NCI-H82 treated with DMSO at 0.1 percent for 48 hours (cell line): Measurements from ENCODE around the gene ERN1.
"Not testable (repeated sequence)": the region's sequence is repeated elsewhere in the genome, so short reads cannot be mapped to it uniquely, and the experiment has no call there.

Experiments used
- DNase-seq: peaks from one replicate; lab custom pipeline; 2025; ENCODE audit not compliant: unreplicated experiment; lab: John Stamatoyannopoulos, UW

Gene ERN1

GRCh38 chr17:64007089-64007837 is 122.7 kb downstream of the ERN1 start:
- DNase-seq: not testable (repeated sequence)

GRCh38 chr17:64006361-64007088 is 123.4 kb downstream of the ERN1 start:
- no peak for DNase-seq

GRCh38 chr17:64005734-64006167 is 124.2 kb downstream of the ERN1 start:
- DNase-seq: no peak

DNA sequence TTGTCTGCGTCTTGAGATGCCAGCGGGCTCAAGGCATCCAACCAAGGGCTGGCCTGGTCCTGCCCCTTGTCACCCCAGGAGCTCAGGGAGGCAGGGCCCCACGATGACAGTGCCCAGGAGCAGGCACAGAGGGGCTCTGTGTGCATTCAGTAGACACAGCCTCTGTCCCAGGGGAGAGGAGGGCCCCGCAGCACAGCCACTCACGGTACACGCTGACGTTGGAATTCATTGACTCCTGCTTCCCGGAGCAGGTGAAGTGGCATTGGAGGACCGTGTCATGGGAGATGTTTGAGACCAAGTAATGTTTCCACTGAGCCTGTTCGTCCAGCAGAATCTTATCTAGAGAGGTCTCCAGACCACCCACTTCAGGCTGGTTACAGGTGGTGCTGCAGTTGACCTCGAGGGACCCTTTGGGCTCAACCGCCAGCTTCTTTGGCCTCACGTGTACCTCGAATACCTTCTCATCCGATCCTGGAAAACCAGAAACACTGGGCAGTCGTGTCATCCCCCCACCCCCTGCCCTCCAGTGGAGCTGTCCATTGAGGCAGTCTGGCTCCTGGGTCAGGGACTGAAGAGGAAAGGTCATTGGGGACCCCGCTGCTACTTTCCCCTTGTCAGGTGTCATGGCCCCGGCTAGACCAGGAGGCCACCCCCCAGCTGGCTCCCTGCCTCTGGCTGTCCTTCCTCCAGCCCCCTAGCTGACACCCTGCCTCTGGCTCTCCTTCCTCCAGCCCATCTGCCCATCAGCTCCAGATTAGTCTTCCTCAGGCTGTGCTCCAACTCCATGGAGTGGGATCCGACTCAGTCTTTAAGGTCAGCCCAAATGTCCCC is 124.8 kb downstream of the ERN1 start:
- DNase-seq: no peak

DNA sequence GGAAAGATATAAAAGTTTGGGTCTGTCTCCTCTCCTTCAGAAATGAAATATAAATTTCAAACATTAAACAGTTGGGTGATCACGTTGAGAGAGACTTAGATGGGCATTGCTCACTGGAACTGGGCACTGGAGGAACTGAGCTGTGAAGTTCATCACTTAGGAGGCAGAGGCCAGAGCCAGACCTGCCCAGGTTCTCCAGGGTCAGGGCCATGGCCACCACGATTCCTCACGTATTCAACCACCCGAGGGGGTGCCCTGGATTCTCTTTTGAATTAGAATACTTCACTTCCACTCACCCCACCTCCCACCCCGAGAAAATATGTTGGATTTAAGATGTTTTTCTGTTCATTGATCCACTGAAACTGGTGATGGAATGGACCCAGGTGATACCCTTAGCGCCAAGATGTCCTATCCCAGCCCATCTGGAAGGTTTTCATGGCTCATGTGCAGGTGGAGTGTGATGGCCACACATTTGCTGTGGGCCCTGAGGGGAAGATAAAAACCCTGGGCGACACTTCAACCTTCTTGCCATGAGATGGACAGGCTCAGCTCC is 125.7 kb downstream of the ERN1 start:
- no peak for DNase-seq

DNA sequence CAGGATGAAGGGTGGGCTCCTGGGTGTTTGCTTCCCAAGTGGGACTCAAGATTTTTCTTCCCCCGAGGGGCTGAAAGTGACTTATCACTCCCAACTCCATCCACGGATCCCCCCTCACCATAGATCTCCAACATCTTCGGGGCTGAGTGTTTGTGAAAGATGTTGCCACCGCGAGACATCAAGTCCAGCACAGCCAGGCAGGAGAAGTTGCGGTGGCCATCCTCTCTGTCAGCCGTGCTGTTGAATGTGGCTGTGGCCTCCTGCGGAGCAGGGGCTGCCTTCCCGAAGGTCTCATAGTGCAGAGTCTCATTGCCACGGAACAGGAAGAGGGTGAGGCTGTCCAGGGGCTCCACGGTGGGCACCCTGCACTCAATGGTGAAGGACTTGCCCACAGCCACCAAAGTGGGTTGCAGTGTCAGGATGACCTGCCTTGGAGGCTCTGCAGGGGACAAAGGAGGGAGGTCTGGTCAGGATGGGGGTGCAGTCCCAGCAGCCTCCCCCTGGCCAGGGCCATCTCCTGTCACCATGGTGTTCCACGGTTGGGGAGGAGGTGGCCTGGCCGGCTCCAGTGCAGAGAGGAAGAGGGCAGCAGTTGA is 126.3 kb downstream of the ERN1 start:
- DNase-seq: no peak

- no peak for DNase-seq
Measured at GRCh38 chr17:64002658-64003525, 127.1 kb downstream of the ERN1 start.

DNA sequence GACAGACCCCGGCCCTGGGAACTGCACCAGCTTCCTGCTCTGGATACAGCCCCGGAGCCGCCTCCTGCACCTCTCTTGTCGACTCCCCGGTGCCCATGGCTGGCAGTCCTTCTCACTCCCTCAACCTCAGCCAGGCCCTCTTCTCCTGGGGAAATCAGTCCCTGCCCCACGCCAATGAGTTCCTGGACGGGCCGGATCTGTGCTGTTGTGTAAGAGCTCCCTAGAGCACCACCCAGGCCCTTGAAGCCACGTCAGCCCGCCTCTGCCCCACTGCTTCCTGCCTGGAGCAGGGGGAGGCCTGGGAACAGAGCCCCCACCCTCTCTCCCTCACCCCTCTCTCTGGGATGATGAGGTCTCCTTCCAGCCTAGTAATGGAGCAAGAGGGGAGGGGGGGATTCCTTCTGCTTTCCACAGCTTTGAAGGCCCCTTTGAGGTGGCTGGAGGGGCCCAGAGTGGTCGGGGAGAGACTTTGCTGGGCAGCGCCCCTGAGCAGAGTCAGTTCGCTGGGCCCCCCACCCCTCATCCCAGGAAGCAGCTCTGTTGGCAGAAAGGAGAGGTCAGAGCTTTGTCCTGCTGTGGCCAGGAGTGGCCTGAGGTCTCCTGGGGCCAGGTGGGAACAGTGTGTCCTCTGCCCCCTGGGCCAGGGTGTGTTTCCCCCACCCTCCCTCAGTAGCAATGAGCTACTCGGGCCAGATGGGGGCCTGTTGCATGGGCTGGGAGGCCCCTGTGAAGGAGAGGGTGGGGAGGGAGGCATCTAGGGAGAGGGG is 128.0 kb downstream of the ERN1 start:
- no peak for DNase-seq

DNA sequence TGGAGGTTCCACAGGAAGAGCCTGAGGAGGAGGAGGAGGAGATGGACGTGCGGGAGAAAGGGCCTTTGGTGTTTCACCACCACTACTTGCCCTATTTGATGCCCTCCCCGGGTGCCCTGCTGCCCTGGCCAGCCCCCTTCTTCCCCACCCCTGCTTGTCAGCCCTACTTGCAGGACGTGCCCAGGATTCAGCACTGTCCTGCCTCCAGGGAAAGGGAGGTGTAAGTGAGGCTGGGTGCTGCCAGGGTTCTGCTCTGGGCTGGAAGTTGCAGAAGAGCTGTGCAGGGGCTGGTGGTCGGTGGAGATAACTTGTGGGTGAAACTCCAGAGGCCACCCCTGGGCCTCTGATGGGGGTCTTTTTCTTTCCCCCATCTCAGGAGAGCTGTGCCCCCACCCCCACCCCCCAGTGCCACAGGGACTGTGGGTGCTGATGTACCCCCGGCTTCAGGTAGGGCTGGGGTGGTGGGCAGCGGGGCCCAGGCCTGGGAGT is 128.8 kb downstream of the ERN1 start:
- no peak for DNase-seq

DNA sequence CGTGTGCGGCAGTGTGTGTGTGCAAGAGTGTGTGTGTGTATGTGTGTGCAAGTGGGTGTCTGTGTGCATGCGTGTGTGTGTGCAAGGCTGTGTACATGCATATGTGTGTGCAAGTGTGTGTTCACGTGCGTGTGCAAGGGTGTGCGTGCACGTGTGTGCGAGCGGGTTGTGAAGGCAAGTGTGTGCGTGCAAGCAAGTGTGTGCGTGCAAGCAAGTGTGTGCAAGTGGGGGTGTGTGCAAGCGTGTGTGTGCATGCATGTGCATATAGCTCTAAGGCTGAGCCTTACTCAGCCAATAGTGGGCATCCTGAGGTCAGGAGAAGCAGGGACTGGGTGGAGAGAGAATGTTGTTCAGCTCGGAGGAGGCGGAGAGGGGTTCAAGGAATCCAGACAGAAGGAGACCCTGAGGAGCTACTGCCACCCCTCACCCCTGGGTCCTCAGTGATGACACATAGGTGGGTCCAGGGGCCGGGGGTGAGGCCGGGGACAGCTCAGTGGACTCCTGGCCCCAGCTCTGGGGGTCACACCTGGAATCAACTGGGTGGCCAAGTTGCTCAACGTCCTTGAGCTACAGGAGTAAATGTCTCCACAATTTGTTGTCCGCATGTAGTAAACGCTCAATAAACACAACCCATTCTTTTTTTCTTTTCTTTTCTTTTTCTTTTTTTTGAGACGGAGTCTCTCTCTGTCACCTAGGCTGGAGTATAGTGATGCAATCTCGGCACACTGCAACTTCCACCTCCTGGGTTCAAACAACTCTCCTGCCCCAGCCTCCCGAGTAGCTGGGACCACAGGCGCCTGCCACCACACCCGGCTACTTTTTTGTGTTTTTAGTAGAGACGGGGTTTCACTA is 130.0 kb downstream of the ERN1 start:
- DNase-seq: no peak

DNA sequence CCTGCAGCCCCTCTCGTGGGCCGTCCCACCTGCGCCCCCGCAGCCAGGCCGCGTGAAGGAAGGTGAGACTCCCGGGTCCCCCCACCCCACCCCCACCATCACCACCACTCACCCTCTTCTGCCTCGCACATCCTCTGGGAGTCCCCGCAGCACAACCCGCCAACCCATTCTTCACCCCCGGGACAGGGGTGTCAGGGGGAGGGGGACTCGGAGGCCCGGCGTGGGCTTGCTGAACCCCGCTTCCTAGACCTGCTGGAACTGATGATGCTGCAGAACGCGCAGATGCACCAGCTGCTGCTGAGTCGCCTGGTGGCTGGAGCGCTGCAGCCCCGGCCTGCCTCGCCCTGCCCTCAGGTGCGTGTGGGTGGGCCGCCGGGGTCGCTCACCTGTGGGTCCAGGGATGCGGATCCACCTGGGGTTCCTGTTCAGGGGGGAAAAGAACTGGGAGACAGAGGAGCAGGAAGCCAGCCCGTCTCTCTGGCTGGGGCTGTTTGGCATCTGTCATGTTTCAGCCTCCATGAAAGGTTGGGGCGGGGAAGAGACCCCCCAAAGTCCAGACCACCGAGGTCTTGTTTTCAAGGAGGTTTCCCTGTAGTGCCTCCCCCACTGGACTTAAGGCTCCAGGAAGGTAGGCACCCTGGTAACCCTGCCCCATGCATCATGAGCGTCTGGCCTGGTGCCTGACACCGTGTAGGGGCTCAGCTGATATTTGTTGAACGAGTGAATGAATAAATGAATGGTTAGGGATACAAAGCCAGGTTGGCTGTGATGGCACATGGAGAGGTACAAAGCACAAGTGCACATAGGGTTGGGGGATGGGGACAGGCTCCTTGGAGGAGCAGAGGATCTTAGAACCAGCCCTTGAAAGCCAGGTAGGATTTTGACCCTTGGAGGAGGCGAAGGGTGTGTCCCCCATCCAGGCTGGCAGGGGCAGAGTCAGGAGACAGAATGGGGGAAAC is 130.9 kb downstream of the ERN1 start:
- no peak for DNase-seq

- DNase-seq: peak; percentile 9
Measured at GRCh38 chr17:63998050-63998720, 131.8 kb downstream of the ERN1 start, which contains the start of gene PRR29. Gene PRR29 (plus strand): TSS chr17:63998351. CDS start chr17:63998365, 14 bp downstream.

GRCh38 chr17:63997341-63998048 is 132.4 kb downstream of the ERN1 start:
- no peak for DNase-seq

DNA sequence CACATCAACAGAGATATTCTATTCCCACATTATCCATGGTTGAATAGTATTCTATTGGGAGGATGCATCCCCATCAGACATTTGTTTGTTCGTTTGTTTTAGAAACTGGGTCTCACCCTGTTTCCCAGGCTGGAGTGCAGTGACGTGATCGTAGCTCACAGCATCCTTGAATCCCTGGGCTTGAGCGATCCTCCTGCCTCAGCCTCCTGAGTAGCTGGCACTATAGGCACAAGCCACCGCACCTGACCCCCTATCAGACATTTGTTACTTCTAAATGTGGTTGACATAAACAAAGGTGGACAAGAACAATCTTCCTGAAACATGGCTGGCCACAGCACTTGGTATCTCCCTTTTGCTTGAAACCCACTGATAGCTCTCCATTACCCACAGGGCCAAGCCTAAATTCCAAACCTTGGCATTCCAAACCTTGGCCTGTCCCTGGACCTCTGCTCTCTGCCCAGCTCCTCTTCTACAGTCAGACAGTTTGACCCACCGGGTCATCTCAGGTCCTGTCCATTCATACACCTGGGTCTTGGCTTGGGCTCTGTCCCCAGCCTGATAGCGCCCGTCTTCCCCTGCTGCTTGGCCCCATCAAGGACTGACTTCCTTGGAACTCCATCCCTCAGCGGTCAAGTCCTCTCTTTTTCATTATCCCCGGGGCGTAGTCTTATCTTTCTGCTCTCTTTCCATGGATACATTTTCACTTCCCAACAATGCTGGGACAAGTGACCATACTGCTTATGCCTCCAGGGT is 133.3 kb downstream of the ERN1 start:
- DNase-seq: no peak

- DNase-seq: no peak
Measured at GRCh38 chr17:63995626-63996025, 134.3 kb downstream of the ERN1 start.
